ENCODE data around the gene SEMA4G. TPM values are rescaled to one million over a fixed set of nuclear protein-coding genes. Genes with fewer than 3 reads are reported as not detected.

SEMA4G gene
- total RNA-seq, 1 donor from 2014 or later = 1.6 TPM

DNA sequence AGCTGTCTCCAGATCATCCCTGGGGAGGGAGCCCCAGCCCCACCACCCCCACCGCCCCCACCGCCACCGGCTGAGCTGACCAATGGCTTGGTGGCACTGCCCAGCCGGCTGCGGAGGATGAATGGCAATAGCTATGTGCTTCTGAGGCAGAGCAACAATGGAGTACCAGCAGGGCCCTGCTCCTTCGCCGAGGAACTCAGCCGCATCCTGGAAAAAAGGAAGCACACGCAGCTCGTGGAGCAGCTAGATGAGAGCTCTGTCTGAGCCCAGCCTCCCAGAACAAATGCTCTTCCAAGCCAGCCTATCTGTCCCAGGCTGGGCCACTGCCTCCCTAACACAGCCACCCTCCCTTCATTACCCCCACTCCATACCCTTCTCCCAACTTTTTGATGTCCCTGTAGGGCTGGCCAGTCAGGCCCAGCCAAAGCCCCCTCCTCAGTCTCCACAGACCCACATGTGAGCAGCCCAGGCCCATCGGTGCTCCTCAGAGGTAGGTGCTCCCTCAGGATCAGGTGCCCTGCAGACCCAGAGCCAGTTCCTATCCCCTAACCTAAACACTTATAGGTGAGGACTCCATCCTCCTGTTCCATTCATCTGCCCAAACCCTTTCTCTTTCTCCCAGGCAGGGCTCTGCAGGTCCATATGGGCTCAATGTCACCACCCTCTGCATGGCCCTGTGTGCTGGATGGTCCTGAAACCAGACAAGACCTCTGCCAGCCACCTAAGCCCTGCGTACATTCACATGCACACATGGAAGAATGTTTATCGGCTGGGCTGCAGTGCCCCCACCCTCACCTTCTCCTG lies 14.8 kb downstream of the SEMA4G start:
- no peak for ATAC-seq
- no peak for DNase-seq

DNA sequence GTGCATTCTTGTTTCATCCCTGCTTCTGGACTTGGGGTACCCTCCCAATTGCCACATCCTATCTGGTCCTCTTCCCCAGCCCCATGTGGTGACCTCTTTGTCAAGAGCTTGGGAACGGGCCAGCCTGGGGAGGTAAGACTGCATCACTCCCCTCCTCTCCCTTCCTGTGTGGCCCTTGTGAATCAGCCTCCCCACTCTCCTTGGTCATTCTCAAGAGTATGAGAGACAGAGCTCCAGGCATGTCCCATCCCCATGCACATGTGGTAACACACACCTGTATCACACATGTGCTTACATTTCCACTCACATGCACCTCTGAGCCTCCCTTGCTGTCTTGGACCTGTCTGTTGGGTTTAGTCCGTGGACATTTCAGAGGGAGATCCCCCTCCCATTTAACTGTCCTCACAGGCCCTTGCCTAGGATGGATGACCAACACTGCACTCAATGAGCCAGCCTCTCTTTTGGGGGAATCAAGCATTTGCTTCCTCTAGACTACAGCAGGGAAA lies 15.4 kb downstream of the SEMA4G start:
- DNase-seq (no peak), ATAC-seq (no peak)
- intact Hi-C loops (cut with micrococcal nuclease) = no loop called here

More for the DNA sequence above, 14.8 kb downstream of the SEMA4G start:
- intact Hi-C loops (cut with micrococcal nuclease) = no loop called here

DNA sequence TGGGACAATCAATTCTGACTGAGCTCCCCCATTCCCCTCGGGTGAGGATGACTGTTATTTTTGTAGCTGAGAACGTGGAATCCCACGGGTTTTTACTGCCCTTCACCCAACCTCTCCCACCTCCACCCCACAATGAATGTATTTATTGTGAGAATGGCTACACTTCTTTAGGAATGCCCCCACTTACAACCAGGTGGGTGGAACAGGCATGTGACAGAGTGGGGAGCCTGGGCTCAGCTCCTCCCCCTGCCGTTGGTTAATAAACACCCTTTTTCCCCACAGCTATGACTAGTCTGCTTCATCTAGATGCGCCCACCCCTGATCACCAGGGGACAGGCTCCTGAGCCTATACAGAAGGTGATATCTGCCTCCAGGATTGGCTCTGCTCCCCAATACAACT lies 16.0 kb downstream of the SEMA4G start:
- DNase-seq (no peak), ATAC-seq (no peak)
- intact Hi-C loops (cut with micrococcal nuclease) = no loop called here

DNA sequence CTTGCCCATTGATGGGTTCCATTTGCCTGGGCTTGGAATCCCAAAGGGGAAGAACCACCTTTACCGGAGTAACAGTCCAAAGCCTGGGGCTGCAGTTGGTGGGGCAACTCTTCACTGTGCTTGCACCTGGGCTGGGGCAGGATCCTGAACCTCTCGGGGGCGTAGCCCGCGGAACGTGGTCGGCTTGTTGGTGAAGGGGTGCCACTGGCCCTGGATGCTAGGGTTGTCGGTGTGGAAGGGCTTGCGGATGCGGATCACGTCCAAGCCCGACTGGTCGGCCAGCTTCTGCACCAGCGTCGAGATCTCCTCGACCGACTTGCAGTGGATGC lies 17.3 kb downstream of the SEMA4G start:
- intact Hi-C loops (cut with micrococcal nuclease) = no loop called here
- ATAC-seq (no peak), DNase-seq (no peak)

DNA sequence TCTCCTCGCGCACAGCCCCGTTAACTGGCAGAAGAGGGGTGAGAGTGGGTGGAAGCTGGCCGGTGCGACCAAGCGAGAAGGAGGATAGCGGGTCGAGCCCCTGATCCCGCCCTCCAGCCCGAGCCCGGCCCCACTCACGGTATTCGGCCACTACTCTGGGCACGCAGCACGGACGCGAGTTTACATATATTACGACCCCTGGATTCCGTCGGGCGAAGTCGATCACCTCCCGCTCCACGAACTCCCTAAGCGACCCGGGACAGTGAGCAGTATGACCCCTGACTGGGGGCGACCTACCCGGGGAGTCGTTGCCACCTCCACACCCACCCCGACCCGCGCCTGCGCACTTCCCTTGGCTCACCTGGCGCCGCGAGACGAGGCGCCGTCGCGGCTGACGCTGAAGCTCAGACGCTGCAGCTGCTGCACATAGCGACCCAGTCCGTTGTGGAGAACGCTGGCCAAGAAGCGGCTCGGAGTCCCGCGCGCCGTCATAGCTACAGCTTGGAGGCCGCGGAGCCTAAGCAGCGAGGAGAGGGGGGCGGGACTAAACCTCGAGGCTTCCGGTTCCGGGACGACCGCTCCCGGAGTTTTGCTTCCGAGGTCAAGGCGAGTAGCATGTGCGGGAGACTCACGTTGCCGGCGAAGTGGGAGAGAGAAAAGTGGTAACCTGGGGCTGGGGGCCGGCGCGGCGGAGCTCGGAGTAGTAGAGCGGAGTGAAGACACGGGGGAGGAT lies 17.8 kb downstream of the SEMA4G start, which contains the start of the genes MRPL43 and TWNK:
Gene MRPL43 (minus strand): TSS at position 546 of the 733 bp plus-strand sequence. CDS start 54 bp downstream, at position 492.
Gene TWNK (plus strand): TSS at position 592 of the 733 bp plus-strand sequence. CDS start 668 bp downstream, outside the sequence.
- ATAC-seq = peak; percentile 90
- DNase-seq = peak; percentile 89
- intact Hi-C loops (cut with micrococcal nuclease) = no loop called here

DNA sequence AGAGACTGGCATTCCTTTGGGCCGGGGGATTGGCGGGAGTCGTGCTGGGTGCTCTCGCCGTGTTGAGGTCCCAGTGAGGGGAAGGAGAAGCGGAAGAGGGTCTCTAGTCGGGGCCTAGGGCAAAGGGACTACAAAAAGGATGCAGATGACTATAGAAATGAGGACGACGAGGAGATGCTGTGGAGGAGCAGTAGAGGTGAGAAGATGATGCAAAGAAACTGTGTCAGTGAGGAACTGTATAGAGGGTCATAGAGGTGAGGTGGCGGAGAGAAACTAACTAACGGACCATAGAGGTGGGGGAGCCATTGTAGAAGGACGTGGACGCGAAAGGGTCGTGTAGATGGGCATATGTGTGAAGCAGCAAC lies 18.4 kb downstream of the SEMA4G start:
- ATAC-seq (no peak), DNase-seq (no peak)
- intact Hi-C loops (cut with micrococcal nuclease) = no loop called here

DNA sequence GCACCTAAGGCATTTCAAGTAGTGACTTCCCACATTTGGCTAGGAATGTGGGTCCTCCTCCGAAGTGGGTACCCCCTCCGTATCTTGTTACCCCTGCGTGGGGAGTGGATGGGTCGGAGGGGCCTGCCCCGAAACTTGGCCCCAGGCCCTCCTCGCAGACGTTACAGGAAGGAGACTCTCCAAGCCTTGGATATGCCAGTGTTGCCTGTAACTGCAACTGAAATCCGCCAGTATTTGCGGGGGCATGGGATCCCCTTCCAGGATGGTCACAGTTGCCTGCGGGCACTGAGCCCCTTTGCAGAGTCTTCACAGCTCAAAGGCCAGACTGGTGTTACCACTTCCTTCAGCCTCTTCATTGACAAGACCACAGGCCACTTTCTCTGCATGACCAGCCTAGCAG lies 18.9 kb downstream of the SEMA4G start:
- DNase-seq = no peak
- intact Hi-C loops (cut with micrococcal nuclease) = no loop called here
- no peak for ATAC-seq

DNA sequence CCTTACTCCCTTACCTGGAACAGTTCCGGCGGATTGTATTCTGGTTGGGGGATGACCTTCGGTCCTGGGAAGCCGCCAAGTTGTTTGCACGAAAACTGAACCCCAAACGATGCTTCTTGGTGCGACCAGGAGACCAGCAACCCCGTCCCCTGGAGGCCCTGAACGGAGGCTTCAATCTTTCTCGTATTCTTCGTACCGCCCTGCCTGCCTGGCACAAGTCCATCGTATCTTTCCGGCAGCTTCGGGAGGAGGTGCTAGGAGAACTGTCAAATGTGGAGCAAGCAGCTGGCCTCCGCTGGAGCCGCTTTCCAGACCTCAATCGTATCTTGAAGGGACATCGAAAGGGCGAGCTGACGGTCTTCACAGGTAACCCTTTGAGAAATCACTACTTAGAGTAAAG lies 19.8 kb downstream of the SEMA4G start:
- intact Hi-C loops (cut with micrococcal nuclease) = no loop called here
- ATAC-seq (no peak), DNase-seq (no peak)

DNA sequence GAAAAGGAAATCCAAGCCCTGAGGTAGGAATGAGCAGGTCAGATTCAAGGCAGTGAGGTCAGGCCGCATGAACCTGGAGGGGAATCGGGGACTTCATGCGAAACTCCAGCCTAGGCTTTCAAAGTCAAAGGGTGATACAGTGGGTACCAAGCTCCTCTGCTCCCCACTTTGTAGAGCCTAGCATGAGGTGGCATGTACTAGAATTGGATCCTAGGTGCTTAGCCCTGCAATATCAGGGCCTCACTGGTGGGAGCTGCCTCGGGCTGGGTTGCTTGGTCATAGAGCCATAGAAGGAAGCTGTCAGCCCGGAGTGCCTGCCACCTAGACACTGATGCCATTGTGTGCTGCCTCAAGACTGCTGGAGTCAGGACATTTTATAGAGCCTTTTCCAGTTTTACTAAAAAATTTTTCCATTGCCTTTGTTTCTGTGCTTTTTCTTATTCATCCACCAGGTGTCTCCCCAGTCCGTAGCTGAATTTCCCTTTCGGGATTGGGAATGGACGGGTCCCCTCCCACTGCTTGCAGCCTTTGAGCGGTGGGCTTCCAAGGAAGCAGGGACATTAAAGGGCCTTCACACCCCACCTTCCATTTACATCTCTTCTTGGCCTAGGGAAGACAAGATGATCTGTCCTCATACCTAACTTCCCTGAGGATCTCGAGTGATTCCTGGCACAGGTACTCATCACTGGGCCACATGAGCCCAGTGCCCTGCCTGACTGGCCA lies 24.8 kb downstream of the SEMA4G start:
- no peak for DNase-seq
- no peak for ATAC-seq
- intact Hi-C loops (cut with micrococcal nuclease) = no loop called here

DNA sequence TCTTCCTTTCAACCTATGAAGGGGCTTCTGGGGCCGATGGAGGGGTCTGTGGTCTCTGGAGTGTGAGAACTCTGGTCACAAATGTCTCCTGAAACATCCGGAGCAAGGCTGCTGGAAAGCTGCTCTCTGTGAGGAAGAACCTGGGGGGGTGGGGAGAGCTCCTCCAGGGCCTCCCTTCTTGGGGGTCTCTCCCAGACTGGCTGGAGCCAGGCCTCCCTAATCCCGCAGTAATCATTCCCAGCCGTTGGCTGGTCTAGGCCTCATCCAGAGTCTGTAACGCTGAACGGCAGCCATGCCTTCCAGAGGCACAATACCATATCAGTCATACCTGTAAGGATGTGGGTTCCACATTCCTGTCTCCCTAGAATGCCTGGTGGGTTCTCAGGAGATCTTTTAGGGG lies 25.9 kb downstream of the SEMA4G start:
- no peak for ATAC-seq
- DNase-seq = no peak
- intact Hi-C loops (cut with micrococcal nuclease) = no loop called here

DNA sequence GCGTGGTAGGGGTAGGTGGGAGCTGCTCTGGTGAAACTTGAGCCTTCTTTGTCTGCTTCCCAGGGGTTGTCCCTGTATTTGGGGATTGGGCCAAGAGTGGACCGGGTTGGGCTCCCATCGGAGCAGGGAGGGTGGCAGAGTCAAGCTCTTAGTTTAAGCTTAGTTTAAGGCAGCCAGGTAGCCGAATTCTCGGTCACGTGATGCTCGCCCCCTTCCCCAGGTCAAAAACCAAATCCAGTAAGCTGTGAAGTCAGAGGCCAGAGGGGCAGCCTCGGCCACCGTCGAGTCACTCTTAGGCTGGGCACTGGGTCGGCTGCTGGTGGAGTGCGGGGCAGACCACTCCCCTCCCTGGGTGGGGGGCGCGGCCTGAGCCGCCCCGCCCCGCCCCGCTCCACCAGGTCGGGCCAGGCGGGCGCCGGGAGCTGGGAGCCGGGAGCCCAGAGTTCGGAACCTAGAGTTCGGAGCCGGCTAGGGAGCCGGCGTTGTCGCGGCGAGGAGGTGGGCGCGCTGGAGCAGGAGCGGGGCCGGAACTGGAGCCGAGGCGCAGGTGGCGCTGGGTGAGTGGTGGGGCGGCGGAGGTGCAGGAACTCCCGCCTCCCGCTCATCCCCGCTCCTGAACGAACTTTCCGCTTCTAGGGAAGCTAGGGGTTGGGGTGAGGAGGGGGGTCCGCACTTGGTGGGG lies 27.5 kb downstream of the SEMA4G start:
- intact Hi-C loops (cut with micrococcal nuclease) = no loop called here
- ATAC-seq = peak; percentile 0

DNA sequence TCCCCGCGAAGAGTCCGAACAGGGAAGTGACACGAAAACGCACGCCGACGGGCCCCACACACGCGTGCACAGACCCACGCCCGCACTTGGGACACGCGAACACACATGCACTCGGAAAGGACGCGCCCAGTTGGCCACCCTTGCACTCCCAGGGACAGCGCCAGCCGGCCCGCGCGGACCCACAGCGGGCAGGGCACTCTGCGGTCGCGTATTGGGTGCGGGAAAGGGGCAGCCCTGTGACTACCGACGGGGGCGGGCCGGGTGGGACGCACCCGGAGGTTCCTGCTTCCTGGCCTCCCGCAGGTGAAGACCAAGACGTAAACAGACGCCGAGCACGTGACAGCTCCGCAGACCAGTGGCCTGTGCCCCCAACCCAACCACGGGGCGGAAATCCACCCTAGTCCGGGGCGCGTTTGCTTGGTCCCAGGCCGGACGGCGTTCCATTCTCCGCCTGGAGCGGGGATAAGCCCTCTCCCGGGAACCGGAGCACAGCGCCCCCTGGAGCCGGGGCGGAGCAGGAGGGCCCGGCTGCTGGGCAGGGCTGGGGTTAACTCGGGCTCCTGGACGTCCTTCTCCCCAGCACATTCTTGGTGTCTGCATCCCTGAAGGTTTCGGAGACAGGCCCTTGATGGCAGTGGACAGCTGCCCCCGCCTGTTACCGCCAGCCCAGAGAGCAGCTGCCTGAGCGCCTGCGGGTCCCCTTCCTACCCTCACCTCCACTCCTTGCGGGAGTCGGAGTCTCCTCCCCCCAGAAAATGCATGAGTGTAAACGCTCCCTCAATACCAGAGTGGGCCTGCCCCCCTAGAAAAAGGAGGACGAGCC lies 28.3 kb downstream of the SEMA4G start:
- DNase-seq (peak; percentile 88), ATAC-seq (peak; percentile 52)
- intact Hi-C loops (cut with micrococcal nuclease) = no loop called here

More for the DNA sequence above, 27.5 kb downstream of the SEMA4G start:
- DNase-seq = peak; percentile 60

DNA sequence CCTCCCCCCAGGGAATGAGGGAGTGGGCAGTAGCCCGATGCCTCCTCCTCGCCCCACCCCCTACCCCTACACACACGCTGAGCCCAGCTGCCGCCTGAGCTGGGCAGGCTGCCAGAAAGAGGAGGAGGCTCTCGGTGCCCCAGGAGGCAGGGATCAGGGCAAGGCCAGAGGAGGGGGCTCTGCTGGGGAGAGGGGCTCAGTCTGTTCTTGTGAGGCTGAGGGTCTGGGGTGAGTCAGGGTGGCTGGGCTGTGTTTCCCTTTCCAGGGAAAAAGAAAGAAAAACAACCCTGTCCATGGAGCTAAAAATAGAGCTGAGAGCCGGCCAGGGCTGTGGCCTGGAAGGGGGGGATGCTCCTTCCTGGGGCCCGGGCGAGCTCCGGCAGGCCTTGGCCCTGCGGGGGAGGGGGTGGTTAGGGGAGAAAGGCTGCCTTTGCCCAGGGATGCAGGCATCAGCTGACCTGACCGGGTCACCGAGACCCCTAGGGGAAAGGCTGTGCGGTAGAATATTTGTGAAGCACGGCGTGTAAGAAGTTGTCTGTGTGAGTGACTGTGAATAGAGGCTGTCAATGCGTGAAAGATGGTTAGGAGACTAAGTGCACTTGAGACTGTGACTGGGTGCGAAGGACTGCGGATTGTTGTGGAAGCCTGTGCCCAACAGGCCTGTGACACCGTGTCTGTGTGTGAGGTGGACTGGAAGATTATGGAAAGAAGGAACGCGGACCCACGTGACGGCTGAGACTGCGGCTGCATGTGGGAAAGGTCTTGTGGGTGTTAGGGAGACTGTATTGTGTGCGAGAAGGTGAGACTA lies 29.1 kb downstream of the SEMA4G start:
- ATAC-seq (peak; percentile 67), DNase-seq (peak; percentile 90)
- intact Hi-C loops (cut with micrococcal nuclease) = no loop called here

DNA sequence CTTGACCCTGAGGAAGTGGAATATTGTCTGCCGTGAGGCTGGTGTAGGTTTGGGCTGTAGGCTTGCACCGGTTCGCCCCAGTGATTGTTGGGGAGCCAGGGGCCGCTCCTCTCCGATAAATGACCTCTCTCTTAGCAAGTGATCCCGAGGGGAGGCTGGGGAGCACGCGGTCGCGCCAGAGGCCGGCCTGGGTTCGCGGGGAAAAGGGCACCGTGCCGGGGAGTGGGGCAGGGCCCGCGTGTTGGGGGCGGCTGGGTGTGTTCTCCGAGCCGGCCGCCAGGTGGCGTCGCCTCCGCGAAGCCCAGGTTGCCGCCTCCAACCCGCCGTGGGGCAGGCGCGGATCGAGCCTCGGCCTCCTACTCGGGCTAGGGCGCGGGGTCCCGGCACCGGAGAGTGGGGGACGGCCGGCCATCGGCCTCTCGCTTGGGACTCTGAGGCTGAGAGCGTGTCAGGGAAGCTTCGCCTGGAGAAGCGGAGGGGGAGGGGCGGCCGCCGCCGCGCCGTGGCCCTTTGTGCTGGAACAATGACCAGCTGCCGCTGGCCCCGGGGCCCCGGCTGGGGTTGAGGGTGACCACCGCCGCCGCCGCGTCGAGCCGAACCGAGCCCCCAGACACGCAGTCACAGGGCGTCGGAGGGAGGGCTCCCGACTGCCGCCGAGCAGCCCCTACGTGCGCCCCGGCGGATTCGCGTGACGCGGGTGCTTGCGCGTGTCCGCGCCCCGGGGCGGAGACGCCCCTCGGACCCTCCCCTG lies 29.9 kb downstream of the SEMA4G start:
- ATAC-seq = peak; percentile 76
- peak; percentile 92 for DNase-seq
- intact Hi-C loops (cut with micrococcal nuclease) = no loop called here

DNA sequence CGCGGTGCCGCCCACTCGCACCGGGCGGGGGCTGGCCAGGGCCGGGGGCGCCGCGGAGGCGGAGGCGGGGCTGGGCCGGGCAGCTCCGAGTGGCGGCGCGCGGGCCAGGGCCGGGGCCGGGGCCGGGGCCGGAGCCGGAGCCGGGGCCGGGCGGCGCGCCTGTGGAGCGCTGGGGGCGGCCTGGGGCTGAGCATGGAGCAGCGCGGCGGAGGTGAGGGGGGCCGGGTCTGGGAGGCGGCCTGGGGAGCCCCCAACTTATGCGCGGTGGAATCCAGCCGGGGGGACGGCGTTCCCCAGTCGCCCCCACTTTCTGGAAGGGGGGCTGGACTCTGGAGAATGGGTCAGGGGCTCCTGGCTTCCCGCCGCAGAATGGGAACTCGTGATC lies 30.4 kb downstream of the SEMA4G start, which contains the start of gene LZTS2:
Gene LZTS2 (plus strand): TSS at position 67 of the 385 bp plus-strand sequence. CDS start 2,731 bp downstream, outside the sequence.
- no peak for DNase-seq
- ATAC-seq = no peak
- intact Hi-C loops (cut with micrococcal nuclease) = no loop called here

DNA sequence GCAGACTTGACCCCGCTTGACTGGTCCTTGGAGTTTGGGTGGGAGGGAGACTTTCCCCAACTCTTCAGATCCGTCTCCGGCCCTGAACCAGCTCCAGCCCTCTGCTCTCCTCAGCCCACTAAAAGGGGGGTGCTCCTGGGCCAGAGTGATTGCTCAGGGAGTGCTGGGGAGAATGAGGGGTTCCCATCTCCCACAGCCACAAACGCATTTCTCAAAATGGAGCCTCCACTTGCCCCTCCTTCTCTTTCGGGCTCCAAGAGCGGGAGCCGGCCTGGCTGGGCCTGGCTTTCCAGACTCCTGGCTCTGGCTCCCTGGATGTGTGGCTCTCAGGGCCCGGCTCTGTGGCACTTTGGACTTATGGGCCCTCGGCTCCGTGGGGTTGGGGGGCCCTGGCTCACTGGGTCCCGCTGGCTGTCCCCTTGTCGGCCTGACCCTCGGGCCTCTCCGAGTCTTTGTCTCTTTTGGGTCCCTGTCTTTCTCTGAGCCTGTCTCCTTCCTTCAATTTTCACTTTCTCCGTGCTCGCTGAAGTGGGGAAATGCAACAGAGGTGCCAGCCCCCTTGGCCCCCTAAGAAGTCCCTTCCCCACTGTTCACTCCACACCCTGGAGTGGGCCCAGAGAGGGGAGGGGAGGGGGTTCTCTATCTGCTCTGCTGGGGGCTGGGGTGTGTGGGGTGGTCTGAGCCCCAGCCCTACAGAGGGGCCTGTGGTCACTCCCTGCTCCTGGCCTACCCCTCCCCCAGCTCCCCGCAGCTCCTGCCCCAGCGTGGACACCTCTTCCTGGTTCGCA lies 31.0 kb downstream of the SEMA4G start:
- DNase-seq (peak; percentile 67), ATAC-seq (no peak)
- intact Hi-C loops (cut with micrococcal nuclease) = no loop called here
